NK-92 (cell line): ENCODE measurements around the gene BYSL.
"Not testable (repeated sequence)": the region's sequence is repeated elsewhere in the genome, so short reads cannot be mapped to it uniquely, and the experiment has no call there.

ENCODE experiments used
- DNase-seq: peaks from one replicate; lab custom pipeline; 2025; ENCODE audit not compliant: unreplicated experiment; lab: John Stamatoyannopoulos, UW

Gene BYSL

DNA sequence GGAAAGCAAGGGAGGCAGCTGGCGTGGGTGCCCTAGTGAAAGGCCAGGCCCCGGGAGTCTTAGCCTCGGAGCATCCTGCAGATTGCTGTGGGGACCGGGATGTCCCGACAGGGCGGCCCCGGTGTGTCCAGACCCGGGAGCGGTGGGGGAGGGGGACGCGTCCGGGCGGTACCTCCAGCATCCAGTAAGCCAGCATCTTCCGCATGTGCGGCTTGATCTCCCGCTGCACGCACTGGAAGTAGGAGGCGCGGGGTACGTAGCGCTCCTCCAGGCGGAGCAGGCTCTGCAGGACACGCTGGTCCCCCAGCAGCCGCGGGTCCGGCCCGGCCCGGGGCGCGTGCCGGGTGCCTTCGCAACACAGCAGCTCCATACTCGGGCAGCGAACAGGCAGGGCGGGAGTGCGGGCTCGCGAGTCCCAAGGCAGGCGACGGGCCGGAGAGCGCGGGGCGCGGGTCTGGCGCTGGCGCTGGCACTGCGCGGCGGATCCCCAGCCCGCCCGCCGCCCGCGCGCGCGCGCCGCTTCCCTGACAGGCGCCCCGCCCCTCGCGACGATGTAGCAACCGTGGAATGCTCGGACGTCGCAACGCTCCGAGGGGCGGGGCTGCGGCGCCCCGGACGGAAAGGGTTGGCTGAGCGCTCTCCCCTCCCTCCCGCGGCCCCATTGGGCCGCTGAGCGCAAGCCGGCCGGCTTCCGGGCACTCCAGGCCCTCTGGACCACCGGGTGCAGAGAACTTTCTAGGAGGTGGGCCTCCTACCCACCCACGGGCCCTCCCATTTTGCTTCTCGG, 20.2 kb downstream of the BYSL start, which contains the start of gene CCND3:
Gene CCND3, minus strand, starts transcription at position 529 of the 787 bp plus-strand sequence. Its CDS starts 159 bp downstream, at position 370.
- DNase-seq, result no peak

DNA sequence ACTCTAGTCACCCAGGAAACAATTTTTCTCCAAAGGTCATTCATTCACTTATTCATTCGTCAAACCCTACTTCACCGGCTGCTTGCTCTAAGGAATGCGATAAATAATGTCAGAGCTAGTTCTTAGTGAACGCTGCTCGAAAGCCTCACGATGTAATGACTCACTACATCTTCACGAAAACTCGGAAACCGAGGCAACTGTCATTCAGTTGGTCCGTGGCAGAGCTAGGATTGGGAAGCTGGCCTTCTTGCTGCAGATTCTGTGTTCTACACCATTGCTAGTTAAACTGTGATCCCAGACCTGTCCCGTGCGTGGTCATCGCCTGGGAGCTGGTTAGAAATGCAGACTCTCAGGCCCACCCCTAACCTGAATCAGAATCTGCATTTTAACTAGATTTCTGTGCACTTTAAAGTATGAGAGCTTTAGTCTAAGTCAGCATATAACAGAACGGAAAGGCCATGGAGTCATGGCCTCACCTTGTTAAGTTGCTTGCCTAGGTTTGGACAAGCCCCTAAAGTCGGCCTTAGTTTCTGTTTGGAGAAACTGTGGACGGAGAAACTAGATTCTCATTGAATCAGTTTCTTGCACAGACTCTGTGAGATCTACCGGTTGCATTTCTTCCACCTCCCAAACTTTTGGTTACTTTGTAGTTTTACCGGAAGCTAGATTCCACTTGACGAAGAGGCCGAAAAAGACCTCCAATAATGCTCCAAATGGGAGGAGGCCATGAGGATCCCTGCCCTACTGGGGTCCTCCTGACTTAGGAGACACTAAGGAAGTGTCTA, 21.0 kb downstream of the BYSL start:
- no peak for DNase-seq

GRCh38 chr6:41942882-41943281, 21.6 kb downstream of the BYSL start:
- DNase-seq, result not testable (repeated sequence)

GRCh38 chr6:41943456-41943855, 22.2 kb downstream of the BYSL start:
- no peak for DNase-seq

DNA sequence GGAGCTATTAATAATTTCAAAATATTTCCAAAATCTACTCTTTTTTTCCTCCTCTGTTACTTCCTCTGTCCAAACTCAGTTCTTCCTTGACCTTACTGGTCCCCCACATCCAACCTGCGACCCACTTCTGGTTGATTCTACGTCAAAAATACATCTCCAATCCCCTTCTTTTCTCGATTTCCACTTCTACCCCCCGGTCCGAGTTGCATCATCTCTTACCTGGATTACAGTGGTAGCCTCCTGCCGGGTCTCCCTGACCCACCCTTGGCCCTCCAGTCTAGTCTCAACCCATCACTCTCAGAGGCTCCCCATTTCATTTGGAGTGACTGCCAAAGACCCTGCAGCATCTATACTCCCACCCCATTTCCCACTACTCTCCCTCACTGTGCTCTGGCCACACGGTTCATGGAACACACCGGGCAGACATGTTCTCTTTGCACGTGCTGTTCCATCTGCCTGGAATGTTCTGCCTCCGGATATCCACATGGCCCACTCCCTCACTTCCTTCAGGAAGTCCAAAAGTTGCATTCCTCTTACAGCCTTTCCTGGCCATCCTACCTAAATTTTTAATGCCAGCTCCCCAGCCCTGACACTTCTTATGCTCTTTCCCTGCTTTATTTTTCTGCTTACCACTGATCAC, 26.4 kb downstream of the BYSL start:
- no peak for DNase-seq

DNA sequence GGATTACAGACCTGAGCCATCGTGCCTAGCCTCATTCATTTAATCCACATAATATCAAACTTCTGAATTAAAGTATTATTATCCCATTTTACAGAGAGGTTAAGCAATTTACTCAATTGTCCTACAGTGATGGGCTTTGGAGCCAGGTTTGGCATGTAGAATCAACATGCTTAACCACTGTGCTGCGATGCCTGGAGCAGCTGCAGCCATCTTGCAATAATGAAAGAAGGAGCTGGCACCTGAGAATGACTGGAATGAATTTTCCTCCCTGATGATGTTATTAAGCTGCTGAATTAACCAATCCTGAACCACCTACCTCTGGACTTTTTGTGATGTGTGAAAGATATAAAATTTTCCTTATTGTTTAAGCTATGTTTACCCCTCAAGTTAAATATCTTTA, 33.4 kb downstream of the BYSL start:
- DNase-seq, result no peak

DNA sequence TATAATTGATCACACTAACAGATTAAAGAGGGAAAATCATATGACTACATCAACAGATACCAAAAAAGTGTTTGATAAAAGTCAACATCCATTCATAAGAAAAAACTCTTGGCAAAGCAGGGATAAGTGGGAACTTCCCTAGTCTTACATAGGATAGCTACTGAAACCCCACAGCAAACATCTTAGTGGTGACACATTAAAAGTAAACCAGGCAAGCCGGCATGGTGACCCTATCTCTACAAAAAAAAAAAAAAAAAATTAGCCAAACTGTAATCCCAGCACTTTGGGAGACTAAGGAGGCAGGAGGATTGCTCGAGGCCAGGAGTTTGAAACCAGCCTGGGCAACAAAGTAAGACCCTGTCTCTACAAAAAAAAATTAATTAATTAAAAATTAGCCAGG, 34.1 kb downstream of the BYSL start:
- DNase-seq, result no peak

- no peak for DNase-seq
These were observed 35.8 kb downstream of the BYSL start for GRCh38 chr6:41957117-41957516.

GRCh38 chr6:41958022-41958856, 36.9 kb downstream of the BYSL start:
- DNase-seq, result no peak

GRCh38 chr6:41960028-41960427, 38.7 kb downstream of the BYSL start:
- no peak for DNase-seq

DNA sequence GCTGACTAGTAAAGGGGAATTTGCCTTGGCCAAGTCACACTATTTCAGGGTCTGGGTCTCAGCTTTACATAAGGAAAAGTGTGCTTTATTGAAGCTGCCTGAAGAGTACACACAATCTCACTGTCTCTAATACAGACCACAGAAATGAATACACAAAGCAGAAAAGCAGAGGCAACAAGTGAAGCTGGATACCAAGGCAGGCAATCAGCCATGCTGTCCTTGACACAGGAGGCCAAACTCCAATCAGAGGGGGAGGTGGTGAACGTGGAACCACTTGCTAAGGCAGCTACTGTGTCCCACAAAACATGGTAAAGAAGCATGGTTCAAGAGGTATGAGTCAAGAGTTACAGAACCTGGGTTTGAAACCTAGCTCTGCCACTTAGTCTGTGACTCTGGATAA, 42.1 kb downstream of the BYSL start:
- no peak for DNase-seq

DNA sequence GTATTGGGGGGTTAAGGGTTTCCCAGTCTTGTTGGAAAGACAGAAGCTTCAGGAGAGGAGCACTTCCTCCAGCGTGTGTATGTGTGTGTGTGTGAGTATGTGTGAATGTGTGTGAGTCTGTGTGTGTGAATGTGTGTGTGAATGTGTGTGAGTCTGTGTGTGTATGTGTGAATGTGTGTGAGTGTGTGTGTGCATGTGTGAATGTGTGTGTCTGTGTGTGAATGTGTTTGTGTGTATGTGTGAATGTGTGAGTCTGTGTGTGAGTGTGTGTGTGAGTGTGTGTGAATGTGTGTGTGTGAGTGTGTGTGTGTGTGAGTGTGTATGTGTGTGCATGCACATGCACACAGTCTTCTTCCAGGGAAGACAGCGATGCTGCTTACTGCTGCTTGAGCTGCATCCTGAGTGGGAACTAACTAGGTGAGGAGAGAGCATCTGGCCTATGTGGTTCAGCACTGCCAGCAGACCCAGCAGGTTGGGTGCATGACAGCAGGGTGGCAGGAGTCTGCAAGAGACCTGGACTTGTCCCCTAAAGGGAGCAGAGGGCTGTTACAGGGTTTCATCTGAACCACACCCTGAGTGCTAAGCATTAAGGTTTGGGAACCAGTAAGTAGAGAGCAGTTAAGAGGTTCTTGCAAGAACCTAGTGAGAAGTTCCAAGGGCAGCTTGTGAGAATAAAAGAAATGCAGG, 43.0 kb downstream of the BYSL start:
- DNase-seq, result no peak

GRCh38 chr6:41965429-41966213, 44.3 kb downstream of the BYSL start:
- no peak for DNase-seq

- DNase-seq, result no peak
These were observed 45.1 kb downstream of the BYSL start for GRCh38 chr6:41966214-41966920.

DNA sequence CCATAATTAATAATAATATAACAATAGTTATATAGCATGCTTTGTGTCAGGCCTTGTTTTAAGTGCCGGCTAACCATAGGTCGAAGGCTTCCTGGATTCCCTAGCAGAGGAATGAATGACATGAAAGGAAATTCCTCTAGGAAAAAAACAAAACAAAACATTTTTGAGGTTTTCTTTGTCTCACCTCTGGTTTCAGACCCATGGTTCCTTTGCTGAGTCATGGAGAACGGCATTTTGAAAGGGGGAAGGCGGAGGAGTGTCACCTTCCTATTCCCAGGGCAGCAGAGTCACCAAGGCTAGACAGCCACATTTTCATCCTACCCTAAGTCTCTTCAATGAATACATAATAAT, 45.6 kb downstream of the BYSL start:
- DNase-seq, result no peak

DNA sequence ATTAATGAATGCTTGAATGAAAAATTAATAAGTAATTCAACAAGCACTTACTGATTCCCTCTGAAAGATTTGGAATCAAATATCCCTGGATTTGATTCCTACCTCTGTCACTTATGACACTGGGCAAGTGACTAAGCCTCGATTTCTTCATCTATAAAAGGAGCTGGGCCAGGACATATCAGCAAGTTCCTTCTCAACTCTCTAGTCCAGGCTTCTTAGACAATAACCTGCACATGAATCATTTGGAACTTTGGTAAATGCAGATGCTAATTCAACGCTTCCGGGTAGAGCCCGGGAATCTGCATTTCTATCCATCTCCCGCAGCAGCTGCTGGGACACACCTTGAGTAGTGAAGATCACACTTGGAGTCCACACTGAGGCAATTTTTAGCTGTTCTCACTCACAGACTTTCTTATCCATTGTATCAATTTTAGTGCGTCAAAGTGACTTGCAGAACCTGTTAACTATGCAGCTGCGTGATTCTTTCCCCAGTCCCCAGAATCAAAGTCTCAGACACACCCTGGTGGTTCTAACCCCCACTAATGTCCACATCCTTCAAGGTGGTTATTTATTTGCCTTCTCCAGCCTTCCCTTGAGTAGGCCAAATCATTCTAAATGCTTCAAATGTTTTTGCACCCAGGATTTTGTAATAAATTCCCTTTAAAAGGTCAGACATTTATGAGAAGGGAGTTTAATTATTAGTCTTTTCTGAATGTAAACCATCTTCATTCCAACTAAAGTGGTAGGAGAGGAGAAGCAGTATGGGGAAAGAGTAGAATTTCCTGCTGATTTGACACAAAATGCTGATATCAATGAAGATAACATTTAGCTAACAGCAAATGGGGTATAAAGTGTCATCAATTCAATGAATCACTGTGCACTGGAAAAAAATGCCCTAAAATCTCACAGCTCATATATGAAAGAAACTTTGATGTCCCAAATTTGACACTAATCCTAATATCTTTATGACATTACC, 46.3 kb downstream of the BYSL start:
- no peak for DNase-seq

DNA sequence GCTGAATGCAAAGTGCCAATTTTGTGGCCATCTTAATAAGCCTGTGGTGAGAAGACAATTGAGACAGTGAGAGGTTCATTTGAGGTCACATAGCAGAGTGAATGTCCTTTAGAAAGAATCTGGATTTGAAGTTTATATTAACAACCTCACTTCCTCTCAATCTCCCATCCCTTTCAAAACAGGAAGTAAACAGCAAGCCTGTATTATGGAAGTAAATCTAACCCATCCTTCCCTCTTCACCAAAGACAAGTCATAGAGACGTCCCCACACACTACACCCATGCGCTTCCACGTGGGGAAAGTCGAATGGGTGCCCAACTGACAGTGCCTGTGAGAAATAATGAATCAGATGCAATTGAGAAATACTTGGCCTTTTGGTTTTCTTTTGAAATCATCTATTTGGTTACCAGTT, 49.1 kb downstream of the BYSL start:
- DNase-seq, result no peak

DNA sequence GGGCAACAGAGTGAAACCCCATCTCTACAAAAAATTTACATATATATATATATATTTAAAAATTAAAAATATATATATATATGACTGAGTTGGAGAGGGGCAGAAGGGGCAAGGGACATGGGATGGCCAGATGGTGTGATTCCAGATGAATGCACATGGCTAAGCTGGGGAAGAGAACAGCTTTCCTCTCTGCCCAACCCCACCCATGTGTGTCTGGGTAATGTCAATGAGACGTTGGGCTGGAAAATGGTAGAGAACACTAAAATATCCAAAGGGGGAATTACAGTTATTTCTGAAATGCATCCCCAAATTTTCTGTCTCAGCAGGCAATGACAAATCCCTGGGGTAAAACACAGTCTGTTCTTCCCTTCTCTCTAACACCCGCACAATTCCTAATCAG, 51.5 kb downstream of the BYSL start:
- DNase-seq, result no peak
